ENCODE results near the gene PRDX1.

PRDX1 gene

GRCh38 chr1:45521413-45522323 is at the start of gene PRDX1:
PRDX1 (minus strand) TSS chr1:45521884; CDS start chr1:45519043, 2,841 bp downstream.
- DNase-seq, result peak; percentile 66

- DNase-seq, result no peak
Observed at GRCh38 chr1:45570631-45571030, 48.9 kb upstream of the PRDX1 start.

GRCh38 chr1:45569962-45570581 is 48.4 kb upstream of the PRDX1 start:
- peak; percentile 40 for DNase-seq

- no peak for DNase-seq
Observed at GRCh38 chr1:45569571-45569961, 47.9 kb upstream of the PRDX1 start.

GRCh38 chr1:45568421-45568820 is 46.7 kb upstream of the PRDX1 start:
- DNase-seq, result no peak

- no peak for DNase-seq
Observed at GRCh38 chr1:45567911-45568310, 46.2 kb upstream of the PRDX1 start.

- DNase-seq, result no peak
Observed at GRCh38 chr1:45566722-45567121, 45.0 kb upstream of the PRDX1 start.

GRCh38 chr1:45563843-45564242 is 42.2 kb upstream of the PRDX1 start:
- no peak for DNase-seq

GRCh38 chr1:45557422-45557944 is 35.8 kb upstream of the PRDX1 start:
- DNase-seq, result no peak

GRCh38 chr1:45554198-45554597 is 32.5 kb upstream of the PRDX1 start:
- no peak for DNase-seq

- DNase-seq, result peak; percentile 48
Observed at GRCh38 chr1:45552331-45552730, 30.6 kb upstream of the PRDX1 start.

GRCh38 chr1:45551684-45552083 is 30.0 kb upstream of the PRDX1 start:
- no peak for DNase-seq

GRCh38 chr1:45550401-45551351 is 29.0 kb upstream of the PRDX1 start, which contains the start of gene AKR1A1:
AKR1A1 (plus strand) TSS chr1:45550826; CDS start chr1:45561795, 10,969 bp downstream.
- DNase-seq, result peak; percentile 91

- DNase-seq, result no peak
Observed at GRCh38 chr1:45545553-45546310, 24.0 kb upstream of the PRDX1 start.

GRCh38 chr1:45545019-45545493 is 23.4 kb upstream of the PRDX1 start:
- DNase-seq, result no peak

- DNase-seq, result no peak
Observed at GRCh38 chr1:45544530-45544929, 22.8 kb upstream of the PRDX1 start.

GRCh38 chr1:45543581-45544417 is 22.1 kb upstream of the PRDX1 start:
- DNase-seq, result no peak

GRCh38 chr1:45542591-45542990 is 20.9 kb upstream of the PRDX1 start:
- DNase-seq, result no peak

- no peak for DNase-seq
Observed at GRCh38 chr1:45541193-45541592, 19.5 kb upstream of the PRDX1 start.

GRCh38 chr1:45536886-45537285 is 15.2 kb upstream of the PRDX1 start:
- no peak for DNase-seq

Measured in NCI-H2171 (cell line).